ENCODE measurements around the gene USP48.

Gene USP48

DNA sequence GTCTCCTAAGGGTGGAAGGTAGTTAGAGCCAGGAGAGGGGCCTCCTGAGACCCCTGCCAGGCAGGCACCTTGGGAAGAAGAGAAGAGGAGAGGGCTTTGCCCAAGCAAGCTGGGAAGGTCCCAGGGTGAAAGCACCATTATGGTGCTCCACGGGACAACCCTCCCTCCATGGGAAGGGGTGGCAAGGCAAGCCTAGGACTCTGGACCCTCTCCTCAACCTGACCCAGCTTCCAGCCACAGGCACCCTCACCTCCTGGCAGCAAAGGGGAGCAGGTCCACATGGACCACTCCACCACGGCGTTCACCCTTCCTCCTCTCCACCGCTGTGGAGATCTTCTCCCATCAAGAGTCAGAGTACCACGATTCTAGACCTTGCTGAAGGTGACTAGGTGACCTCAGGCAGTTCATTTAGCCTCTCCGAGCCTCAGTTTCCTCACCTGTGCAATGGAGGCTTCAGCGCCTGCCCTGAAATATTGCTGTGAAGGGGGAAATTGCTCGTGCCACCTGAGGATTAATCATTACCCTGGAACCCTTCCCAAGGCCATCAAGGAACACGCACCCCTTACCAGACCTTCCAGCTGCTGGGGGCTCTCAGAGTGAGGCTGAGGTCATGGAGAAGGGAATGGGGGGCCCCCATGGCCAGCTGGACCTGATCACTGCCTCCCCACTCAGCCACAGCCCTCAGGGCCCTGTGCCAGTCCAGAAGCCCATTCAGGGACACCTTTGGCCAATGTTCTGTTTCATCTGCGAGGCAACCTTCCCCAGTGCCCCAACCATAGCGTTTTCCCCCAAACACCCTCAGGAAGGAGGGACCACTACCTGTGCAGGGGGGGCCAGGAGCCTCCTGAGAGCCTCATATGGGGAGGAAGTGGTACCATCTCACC, 115.4 kb downstream of the USP48 start:
- no peak for DNase-seq (ENCODE audit: low read depth)
- no peak overlapping the region for H3K4me3 ChIP-seq (replicated peaks; ENCODE audit: low read depth, low read length)
- TF ChIP-seq, protein P1, sequence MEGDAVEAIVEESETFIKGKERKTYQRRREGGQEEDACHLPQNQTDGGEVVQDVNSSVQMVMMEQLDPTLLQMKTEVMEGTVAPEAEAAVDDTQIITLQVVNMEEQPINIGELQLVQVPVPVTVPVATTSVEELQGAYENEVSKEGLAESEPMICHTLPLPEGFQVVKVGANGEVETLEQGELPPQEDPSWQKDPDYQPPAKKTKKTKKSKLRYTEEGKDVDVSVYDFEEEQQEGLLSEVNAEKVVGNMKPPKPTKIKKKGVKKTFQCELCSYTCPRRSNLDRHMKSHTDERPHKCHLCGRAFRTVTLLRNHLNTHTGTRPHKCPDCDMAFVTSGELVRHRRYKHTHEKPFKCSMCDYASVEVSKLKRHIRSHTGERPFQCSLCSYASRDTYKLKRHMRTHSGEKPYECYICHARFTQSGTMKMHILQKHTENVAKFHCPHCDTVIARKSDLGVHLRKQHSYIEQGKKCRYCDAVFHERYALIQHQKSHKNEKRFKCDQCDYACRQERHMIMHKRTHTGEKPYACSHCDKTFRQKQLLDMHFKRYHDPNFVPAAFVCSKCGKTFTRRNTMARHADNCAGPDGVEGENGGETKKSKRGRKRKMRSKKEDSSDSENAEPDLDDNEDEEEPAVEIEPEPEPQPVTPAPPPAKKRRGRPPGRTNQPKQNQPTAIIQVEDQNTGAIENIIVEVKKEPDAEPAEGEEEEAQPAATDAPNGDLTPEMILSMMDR (IDR thresholded peaks at IDR 0.05; ENCODE audit: low read length, missing control alignments): no peak

DNA sequence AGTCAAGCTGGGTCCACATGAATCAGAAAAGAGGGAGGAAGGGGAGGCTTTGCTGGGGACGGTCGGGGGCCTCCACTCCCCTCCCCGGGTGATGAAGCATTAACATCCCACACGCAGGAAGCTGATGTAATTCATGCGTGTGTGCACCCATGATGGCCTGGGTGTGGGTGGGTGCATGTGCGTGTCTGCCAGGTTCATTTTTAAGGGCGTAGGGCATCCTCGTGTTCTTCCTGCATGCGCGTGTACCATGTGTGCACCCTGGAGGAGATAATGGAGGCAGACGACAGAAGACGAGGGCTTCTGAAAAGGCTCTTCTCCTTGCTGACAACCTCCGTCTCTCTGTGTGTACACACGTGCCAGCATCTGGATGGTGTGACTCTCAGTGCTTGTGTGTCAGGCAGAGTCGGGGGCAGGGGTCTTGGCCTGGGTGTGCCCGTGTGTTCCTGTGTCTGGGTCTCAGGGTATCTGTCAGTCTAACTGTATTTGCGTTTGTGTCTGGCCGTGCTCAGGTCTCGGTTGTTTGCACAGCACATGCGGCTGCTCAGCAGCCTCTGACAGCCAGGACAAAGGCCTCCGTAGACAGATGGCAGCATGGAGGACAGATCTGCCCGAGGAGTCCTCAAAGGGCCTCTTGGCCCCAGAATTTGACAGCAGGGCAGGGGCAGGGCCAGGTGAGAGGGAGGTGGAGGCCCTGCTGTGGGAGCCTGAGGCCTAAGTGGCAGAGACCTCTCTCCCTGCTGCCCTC, 116.2 kb downstream of the USP48 start:
- TF ChIP-seq, protein P1 (IDR thresholded peaks at IDR 0.05; ENCODE audit: low read length, missing control alignments): no peak
- no peak overlapping the region for H3K4me3 ChIP-seq (replicated peaks; ENCODE audit: low read depth, low read length)
- DNase-seq (ENCODE audit: low read depth): peak; percentile 20

DNA sequence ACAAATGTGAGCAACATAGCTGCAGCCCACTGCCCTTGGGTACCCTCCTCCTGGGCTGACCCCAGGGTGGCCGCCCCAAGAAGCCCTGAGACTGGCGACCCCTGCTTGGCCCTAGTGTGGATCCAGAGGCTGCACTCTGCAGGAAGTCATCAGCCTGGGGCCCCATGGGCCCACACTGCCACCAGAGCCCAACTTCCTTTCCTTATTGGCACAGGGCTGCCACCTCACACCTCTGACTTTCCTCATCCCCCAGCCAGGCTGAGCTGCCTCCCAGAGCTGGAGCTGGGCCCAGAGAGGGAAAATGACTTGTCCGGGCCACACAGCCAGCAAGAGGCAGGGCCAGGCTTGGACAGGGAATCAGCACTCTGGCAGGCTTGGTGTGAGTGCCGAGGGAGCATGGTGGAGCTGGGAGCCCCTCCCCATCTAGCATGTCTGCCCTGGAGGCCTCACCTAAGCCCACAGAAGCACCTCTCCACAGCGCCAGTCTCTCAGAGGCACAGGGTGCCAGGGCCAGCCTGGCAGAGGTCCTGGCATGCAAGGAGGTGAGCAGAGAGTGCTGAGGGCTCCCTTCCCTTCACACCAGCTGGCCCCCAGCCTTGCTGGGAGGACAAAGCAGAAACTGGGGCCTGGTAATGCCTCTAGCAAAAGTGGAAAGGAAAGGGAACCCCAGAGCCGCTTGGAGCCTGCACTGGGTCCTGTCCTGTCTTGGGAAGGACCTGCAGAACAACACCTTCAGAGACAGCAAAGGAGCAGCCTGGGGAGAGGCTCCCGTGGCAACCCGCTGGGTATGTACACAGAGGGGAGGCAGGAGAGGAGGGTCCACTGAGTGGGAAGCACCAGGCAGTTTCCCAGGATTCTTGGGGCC, 117.0 kb downstream of the USP48 start:
- TF ChIP-seq, protein P1 (IDR thresholded peaks at IDR 0.05; ENCODE audit: low read length, missing control alignments): no peak
- DNase-seq (ENCODE audit: low read depth): no peak
- no peak overlapping the region for H3K4me3 ChIP-seq (replicated peaks; ENCODE audit: low read depth, low read length)

DNA sequence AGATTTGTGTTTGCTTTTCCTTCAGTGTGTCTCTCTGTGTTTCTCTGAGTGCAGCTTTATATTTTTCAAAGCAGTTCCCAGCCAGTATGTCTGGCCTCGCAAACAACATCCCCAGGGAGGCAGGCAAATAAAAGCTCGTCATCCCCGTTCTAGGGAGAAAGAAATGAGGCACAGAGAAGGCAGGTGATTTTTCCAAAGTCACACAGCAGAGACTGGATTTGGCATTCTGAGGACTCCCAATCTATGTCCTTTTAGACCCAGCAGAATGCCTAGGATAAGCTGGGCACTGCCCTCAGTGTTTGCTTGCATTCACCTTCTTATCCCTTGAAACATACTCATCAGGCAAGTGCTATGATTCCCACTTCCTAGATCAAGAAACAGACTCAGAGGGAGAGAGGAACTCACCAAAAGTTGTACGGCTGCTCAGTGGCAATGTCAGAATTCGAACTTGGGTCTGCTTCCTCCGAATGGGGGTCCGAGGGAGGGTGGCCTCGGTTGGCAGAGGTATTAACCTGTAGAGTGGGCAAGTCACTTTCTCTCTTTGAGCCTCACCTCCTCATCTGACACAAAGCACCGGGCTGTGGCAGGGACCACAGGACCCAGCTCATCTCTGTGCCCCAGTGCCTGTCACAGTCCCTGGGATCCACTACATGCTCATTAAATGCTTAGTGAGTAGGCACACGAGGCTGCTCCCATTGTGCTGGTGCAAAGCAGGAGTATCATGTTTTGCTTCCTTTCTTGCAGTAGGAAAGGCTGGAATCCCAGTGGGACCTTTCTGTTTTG, 118.0 kb downstream of the USP48 start:
- DNase-seq (ENCODE audit: low read depth): no peak
- TF ChIP-seq, protein P1 (IDR thresholded peaks at IDR 0.05; ENCODE audit: low read length, missing control alignments): no peak
- H3K4me3 ChIP-seq (replicated peaks; ENCODE audit: low read depth, low read length): no peak overlapping the region

DNA sequence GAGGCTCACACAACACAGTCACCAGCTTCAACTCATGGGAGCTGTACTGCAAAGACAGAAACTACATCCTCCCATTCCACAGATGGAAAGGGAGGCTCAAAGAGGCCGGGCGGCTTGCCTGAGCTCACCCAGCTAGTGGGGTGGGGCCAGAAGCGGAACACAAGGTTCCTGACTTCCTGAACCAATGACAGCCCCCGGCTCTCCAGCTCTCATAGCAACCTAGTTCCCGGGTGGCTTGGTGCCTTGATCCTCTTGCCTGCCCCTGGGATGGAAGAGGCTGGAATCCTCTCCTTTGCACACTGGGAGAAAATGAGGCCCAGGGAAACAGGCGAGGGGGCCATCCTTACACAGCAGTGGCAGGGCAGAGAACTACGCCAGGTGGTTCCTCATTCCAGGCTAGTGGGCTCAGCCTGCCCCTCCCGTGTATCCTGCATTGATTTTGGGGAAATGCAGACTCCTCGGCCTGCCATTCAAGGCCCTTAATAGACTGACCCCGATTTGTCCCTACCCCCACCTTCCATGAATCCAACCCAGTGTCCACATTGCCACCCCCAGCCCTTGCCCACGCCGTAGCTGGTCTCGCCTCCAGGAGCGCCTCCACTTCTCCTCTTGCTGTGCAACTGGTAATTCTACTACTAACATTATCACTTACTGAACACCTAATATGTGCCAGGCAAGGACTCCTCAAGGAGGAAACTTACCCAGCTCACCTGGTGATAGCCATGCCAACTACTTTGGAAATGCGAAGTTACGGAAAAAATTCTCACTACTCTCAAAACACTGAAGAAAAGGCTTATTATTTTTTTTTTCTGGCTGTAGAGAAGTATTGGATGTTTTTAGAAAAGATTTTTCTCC, 118.8 kb downstream of the USP48 start:
- TF ChIP-seq, protein P1 (IDR thresholded peaks at IDR 0.05; ENCODE audit: low read length, missing control alignments): no peak
- no peak for DNase-seq (ENCODE audit: low read depth)
- H3K4me3 ChIP-seq (replicated peaks; ENCODE audit: low read depth, low read length): no peak overlapping the region

Data from fibroblast of pulmonary artery (primary cell).